Tongue (tissue), 2 donors: ENCODE measurements around the gene CPNE9. TPM values are rescaled to one million over a fixed set of nuclear protein-coding genes. Genes with fewer than 3 reads are reported as not detected.

Source experiments
- DNase-seq: peaks from one replicate; pipeline ENCODE4 v3.0.0-alpha.2; 2015
- total RNA-seq: library from RNA; depleted of rRNA; stranded (reverse); fragments of >200 nt; gene quantifications from one replicate; pipeline ENCODE4 v1.2.3, GENCODE V29; 2014

The CPNE9 gene, protein sequence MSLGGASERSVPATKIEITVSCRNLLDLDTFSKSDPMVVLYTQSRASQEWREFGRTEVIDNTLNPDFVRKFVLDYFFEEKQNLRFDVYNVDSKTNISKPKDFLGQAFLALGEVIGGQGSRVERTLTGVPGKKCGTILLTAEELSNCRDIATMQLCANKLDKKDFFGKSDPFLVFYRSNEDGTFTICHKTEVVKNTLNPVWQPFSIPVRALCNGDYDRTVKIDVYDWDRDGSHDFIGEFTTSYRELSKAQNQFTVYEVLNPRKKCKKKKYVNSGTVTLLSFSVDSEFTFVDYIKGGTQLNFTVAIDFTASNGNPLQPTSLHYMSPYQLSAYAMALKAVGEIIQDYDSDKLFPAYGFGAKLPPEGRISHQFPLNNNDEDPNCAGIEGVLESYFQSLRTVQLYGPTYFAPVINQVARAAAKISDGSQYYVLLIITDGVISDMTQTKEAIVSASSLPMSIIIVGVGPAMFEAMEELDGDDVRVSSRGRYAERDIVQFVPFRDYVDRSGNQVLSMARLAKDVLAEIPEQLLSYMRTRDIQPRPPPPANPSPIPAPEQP
- not detected for total RNA-seq

DNA sequence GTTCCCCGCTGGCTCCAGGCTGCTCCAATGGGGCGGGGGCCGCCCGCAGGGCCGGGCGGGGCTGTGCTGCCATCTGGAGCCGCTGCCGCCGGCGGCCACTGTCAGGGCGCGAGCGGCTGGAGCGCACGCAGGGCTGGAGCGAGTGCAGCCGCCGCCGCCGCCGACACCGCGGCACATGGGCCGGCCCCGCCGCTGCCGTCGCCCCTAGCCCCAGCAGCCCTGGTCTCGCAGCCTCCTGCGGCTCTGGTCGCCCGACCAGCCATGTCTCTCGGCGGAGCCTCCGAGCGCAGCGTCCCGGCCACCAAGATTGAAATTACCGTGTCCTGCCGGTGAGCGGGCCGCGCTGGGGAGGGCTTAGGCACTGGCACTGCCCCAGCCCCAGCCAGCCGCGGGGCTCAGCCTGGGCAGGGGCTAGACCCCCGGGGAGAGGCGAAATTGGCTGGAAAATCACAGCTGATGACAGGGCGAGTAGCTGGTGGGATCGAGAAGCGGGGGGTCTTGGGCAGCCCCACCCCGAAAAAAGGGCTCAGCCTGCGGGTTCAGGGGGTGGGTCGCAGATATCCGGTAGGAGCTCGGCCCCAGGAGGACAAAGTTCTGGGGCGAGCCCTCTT is at the start of gene CPNE9:
Gene CPNE9, plus strand, starts transcription at position 98 of the 611 bp plus-strand sequence. Its CDS starts 164 bp downstream, at position 262.
- DNase-seq, result no peak

DNA sequence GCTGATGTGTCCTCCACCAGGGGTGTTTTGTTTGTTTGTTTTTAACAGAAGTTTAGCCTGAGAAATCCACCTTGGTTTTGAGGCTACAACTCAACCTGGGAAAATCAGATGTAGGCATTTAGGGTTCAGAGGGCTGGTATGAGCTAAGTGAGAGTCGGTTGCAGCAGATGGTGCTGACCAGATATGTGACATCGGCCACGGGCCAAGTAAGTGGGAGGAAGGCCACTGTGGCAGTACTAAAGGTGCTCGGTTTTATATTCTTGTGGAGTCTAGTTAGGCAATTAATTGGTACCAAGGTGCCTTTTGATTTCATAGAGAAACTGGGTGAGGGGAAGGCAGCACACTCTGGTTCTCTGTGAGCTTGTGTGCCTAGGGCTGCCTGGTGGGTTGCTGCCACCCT is 43.8 kb upstream of the CPNE9 start:
- no peak for DNase-seq

DNA sequence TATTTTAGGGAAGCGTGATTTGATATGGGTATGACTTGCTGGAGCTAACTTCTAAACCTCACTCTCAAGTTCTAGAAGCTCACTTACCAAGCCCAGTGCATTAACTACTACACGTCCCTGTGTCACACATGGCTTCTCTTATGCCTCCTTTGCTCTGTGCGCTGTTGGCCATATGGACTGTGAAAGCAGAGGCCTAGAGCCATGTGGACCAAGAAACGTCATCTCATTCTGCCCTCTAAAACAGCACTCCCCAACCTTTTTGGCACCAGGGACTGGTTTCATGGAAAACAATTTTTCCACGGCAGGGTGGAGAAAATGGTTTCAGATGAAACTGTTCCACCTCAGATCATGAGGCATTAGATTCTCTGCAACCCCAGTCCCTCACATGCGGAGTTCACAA is 42.7 kb upstream of the CPNE9 start:
- DNase-seq, result no peak

DNA sequence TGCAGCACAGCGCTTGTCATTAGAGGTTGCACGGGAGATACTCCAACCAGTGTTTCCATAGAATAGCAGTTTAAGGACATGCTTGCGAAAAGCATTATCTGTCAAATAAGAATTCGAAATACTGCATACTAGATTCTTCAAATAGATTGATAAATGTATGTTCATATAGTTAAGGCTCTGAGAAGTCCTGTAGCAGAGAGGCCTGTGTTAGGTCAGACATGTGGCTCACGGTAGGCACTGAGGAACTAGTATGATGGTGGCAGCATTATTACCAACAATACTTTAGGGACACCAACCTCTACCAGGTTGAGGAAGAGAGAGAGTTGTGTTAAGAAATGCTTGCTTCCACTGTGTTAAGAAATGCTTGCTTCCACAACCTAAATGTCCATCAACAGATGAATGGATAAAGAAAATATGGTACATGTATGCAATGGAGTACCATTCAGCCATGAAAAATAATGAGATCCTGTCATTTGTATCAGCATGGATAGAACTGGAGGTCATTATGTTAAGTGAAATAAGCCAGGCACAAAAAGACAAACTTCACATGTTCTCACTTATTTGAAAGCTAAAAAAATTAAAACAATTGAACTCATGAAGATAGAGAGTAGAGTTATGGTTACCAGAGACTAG is 39.4 kb upstream of the CPNE9 start:
- no peak for DNase-seq

DNA sequence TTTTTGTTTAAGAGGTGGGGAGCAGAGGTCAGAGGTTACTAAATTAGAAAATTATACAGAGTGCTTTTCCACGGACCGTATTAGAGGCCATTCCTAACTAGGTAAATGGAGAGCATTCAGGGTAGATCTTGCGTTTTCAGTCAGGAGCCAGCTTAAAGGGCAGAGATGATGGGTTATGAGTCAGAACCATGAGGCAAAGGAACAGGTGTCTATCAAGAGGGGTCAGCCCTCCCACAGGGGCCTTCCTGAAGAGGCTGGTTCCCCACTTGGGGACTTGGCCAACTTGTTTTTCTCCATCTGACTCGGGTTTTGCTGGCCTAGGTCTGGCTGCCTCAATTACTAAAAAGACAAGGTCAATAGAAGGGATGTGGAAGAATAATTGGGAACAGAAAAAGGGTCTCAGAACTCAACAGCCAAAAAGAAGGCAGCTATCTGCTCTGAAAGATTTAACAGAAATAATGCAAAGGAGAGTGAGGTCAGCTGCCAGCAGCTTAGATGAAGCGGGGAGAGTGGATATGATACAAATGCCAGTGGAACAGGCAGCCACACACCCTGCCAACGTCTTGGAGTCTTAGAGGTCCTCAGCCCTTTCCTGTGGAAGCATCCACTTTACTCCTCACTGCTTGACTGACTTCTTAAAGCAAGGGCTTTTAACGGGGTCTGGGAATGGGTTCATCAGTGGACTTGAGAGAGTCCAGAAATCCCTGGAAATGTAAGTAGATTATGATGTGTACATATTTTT is 36.8 kb upstream of the CPNE9 start:
- DNase-seq, result no peak

DNA sequence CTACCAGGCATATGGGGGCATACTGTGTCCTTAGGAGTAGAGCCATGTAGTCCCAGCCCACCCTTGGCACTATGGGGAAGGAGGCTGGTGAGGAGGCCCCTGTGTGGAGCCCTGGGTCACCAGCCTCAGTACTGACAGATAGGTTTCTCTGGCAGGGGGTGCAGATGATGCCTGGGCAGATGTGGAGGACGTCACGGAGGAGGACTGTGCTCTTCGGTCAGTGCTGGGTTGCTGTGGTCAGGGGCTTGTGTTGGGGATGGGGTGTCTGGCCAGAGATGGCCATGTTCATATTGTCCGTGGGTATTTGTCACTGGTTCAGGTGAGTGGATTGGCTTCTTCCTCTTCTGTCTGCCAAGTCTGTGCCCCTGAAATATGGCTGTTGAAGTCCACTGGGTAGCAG is 34.4 kb upstream of the CPNE9 start:
- DNase-seq, result no peak

DNA sequence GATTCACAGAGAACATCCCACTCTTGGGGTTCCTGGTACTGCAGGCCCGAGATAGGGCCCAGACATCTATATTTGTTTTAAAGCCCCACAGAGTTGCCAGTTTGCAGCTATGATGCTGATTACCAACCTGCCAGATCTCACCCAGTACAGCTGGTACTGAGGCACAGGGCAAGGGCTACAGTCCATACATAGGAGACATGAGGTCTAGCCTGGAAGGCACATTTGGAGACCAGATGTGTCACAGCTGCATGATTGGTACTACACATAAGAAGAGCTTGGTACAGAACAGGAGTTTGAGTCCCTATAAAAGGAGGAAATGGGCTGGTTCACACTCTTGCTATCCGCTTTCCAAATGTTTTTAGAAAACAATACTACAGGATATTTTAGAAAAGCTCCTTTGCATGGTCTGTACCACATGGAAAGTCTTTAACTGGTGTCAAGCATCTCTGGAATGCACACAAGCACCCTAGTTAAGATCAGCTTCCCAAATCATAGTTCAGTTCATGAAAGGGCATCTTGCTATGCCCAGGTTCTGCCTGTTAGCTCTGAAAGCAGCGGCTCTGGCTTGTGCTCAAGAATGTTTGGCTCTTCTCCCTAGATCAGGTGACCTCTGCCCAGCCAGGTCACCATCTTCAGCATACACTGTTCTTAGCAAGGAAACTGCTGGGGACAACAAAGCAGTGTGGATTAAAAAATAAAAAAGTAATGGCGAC is 33.8 kb upstream of the CPNE9 start:
- no peak for DNase-seq

DNA sequence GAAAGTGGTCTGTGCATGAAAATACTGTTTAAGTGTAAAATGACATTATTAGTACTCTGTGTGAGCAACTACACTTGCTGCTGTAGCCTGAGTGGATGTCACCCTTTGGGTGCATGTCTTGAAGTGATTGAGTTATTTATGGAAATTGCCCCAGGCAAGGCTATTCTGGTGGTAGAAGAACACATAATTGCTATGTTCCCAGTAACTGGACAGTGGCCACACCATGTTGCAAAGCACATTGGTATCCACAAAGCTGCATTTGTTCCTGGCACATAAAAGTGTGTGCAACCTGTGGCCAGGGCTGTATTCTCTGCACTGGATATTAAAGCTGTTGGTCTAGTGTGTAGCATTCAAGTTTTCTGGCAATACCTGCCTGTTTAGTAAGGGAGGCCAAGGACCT is 30.6 kb upstream of the CPNE9 start:
- DNase-seq, result no peak

DNA sequence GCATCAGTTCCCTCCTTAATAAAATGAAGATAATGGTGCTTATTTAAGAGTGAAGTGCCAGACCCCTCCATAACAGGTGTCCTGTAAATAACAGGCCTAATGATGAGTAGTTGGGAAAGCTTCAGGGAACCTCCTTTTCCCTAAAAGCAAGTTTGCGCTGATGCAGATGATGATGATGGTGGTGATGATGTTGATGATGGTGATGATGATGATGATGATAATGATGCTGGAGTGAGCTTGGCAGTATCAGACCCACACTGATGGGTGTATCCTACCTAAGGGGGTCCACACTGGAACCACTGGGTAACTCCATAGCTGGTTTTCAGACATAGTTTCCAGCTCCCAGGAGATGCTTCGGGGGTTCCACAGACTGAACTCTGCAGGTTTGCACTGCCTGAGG is 29.9 kb upstream of the CPNE9 start:
- no peak for DNase-seq

DNA sequence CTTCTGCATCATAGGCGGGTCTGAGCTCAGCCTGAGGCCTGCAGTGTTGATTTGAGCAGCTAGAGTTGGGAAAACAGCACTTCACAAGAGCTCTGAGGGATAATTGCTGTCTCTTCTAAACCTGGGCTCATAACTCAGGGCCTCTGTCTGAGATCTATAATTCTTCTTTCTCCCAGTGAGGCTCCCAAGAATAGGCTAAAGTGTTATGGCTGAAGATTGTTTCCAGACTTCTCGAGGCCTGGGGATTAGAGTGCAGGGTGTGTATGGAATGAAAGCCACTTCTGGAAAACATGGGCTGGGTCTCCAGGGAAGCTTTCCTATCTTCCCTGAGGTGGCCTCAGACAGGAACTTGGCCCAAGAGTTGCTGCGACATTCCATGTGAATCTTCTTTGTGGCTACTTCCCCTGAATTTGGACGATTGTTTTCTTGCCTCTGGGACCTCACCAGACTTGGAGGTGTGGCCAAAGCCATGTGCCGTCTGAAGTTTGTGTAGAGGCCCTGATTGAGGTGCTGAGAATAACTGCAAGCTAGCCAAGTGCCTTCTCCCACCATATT is 27.8 kb upstream of the CPNE9 start:
- peak; percentile 14 for DNase-seq

DNA sequence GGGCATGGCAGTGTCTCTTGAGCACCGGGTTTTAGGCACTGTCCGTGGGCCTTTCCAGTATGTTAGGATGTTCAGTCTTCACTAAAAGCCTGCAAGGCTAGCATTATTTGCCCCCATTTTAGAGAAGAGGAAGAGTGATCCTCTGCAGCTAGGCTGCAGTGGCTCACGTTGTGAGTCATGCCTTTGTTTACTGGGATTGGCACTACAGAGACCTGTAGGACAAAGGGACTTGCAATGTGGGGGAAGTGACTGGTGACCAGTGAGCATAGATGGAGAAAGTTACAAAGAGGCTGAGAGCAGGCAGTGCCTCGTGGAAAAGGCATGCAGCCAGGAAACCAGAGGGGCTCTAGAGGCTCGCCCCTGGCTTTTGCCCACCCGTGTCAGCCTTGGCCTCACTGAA is 26.8 kb upstream of the CPNE9 start:
- no peak for DNase-seq

DNA sequence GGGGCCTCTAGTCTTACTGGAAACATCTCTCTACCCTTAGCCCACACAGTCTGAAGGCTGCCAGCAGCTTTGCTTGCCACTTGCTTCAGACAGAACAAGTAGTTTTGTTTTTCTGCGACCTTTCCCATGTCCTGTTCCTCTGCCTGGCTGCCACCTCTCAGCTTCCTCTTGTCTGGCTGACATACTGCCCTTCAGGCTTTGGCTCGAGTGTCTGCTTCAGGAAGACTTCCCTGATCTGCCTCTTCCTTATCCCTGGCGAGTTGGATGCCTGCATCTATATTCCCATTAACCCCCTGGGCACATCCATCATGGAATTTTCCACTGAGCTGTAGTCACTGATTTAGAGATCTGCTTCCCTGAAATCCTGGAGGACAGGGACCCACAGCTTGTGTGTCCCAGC is 25.1 kb upstream of the CPNE9 start:
- no peak for DNase-seq

DNA sequence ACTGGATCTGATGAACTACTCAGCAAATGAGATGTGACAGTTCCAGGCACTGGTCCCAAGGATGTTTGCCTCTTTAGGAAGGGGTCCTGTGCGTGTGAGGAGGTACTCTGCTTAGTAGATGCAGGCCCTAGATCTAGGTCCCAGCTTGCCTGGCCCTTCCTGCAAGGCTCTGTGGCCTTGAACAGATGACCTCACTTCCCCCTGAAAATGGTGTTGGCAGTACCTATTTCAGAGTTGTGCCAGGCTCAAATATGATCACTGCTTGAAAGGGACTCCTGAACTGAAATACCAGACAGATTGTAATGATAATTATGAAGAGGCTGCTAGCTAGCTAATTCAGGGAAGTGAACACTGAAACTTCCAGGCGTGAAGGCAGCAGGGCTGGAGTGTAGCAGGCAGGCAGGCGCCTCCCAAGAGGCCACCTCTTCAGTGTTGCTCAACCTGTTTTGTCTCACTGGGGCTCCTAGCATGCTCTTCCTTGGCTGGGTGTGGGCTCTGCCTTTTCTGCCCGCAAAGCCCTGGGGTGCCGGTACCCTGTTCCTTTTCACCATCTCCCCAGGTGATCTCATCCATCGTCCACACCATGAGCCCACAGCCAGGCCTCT is 24.1 kb upstream of the CPNE9 start:
- DNase-seq, result no peak

DNA sequence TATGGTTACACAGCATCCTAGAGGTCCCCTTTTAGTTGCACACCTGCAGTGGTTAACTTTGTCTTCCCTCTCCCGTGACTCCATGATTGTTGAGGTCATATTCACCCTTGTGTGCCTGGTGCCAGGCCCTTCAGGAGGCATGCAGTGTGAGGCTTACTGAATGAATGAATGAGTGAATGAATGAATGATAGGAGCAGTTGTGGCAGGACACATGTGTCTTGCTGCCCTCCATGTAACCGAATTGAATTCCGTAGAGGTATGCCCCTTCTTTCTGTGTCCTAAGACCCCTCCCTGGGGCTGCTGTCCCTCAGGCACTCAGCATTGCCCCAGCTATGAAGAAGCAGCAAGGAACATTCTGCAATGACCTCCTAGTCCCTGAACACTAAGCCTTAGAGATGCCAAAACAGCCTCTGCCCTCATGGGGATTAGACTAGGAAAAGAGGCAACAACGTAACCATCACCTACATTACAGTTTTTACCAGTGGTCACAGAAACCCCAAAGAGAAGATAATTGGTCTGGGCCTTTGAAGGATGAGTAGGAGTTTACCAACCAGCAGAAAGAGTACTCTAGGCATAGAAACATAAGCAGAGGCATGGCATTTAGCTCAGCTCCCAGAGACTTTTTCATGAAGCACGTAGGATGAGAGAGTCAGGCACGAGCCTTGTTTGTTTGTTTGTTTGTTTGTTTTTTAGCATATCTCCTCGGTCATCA is 22.5 kb upstream of the CPNE9 start:
- no peak for DNase-seq

DNA sequence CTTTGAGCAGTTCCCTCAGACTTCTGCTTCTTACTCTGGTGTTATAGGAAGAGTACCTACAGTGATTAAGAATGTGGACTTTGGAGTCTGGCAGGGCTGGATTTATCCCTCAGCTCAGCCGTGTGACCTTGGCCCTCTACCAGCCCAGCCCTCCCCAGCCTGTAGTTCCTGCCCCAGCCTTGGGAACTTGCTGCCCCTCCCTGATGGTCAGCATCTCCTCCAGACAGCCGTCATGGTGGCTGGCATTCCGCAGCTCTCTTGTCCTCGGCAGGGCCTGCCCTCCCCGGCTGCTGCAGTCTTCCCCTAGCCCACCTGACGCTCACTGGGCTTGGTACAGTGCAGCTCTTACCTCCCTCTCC is 21.9 kb upstream of the CPNE9 start:
- no peak for DNase-seq

DNA sequence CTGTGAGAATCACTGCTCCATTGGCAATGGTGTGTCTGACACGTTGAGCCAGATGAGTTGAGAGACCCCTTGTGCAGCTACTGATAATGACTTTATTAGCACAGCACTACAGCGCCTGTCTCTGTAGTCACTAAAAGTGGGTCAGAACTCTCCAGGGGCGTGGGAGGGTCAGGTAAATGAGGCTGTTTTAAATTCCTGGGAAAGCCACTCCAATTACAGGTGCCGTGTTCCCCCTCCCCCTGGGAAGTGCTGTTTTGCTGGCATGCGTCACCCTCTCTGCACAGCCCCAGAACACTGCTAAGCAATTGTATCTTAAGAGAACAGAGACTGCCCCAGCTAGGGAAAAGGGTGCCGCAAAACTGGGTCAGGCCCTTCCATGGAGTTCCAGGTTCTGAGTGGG is 21.5 kb upstream of the CPNE9 start:
- no peak for DNase-seq

DNA sequence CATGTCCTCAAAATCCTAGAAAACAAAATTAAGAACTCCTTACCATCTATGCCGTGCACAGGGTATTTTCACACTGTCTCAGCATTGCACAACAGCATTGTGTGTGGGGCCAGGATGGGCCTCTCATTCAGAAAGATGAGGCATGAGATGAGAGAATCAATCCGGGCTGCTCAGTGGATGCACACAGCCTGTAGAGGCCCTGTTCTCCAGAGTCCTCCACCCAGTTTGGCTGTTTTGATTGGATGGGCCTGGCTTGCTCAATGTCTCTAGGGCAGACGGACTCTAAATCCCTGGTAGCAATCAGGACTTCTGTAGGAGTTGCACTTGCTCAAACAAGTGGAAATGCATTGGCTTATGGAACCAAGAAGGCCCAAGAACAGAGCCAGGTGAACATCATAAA is 20.2 kb upstream of the CPNE9 start:
- no peak for DNase-seq

DNA sequence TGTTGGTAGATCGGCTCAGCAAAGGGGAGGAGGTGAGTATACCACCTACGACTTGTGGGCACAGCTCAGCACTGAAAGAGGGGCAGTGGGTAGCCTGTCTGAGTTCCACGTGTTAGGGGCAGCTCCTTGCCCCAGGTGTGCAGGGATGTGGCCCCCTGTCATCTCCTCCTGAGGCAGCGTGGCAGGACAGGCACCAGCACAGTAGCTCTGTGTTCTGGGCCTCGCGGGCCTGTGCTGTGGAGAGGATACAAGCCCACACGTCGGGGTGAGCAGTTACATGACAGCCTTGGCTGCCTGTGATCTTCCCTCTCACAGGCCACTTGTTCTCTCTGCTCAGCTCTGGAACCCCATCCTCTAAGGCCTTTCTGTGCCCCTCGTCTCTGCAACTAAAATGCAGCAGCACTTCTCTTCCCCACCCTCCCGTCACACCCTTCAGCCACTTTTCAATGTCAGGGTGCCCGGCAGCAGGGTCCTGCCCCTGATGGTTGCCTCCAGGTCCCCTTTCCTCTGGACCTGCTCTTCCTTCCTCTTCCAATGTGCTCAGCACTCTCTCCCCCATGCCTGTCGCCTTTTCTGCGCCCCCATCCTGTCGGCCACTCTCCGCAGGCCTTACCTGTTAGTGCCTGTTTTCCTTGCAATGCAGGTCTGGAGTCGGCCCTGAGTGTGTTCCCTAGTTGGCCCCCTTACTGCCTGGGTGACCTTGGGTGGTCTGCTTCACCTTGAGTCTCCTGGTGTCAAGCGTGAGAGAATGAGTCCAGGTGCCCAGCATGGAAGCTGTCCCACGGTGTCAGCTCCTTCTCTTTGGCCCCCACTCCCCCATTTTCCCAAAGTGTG is 18.2 kb upstream of the CPNE9 start:
- DNase-seq, result no peak

DNA sequence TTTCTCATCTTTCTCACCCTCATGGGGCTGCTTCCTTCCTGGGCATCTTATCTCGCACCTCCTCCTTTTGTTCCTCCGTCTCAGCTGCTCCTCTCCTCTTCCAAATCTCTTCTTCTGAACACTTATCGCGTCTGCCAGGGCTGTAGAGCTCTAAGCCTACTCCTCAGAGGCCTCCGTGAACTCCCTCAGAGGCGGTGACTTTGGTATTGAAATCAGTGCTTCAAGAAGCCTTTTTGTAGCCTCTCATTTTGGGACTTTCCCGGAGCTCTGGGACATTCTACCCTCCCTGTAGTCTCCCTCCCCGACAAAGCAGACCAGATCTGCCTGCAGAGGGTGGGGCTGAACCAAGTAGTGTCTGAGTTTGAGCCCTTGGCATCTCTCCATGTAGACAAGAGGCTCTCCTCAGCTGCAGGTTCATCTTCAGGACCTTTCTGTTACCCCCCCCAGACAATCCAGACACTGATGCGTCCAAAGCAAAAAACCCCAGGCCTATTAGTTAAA is 17.5 kb upstream of the CPNE9 start:
- no peak for DNase-seq
